Measurements from ENCODE around the gene HJURP.
A peak's percentile ranks its signal among the peaks of the same experiment; 100 is the strongest.

Gene HJURP

GRCh38 chr2:233849607-233850271 is 4.6 kb downstream of the HJURP start:
- no peak for DNase-seq (ENCODE audit: low read depth, low spot score)

GRCh38 chr2:233848276-233848675 is 6.1 kb downstream of the HJURP start:
- DNase-seq (ENCODE audit: low read depth, low spot score): no peak

- DNase-seq (ENCODE audit: low read depth, low spot score): no peak
These were observed 7.0 kb downstream of the HJURP start for GRCh38 chr2:233847248-233847898.

- DNase-seq (ENCODE audit: low read depth, low spot score): peak; percentile 25
These were observed 7.7 kb downstream of the HJURP start for GRCh38 chr2:233846387-233847247.

- DNase-seq (ENCODE audit: low read depth, low spot score): no peak
These were observed 8.9 kb downstream of the HJURP start for GRCh38 chr2:233845301-233846060.

GRCh38 chr2:233844836-233845235 is 9.5 kb downstream of the HJURP start:
- DNase-seq (ENCODE audit: low read depth, low spot score): no peak

- no peak for DNase-seq (ENCODE audit: low read depth, low spot score)
These were observed 10.1 kb downstream of the HJURP start for GRCh38 chr2:233844064-233844807.

- DNase-seq (ENCODE audit: low read depth, low spot score): no peak
These were observed 13.2 kb downstream of the HJURP start for GRCh38 chr2:233841183-233841582.

GRCh38 chr2:233840520-233840919 is 13.8 kb downstream of the HJURP start:
- DNase-seq (ENCODE audit: low read depth, low spot score): no peak

GRCh38 chr2:233839447-233839820 is 14.9 kb downstream of the HJURP start:
- DNase-seq (ENCODE audit: low read depth, low spot score): no peak

- no peak for DNase-seq (ENCODE audit: low read depth, low spot score)
These were observed 15.4 kb downstream of the HJURP start for GRCh38 chr2:233838726-233839446.

GRCh38 chr2:233838251-233838650 is 16.1 kb downstream of the HJURP start:
- no peak for DNase-seq (ENCODE audit: low read depth, low spot score)

- DNase-seq (ENCODE audit: low read depth, low spot score): no peak
These were observed 16.6 kb downstream of the HJURP start for GRCh38 chr2:233837694-233838229.

GRCh38 chr2:233836359-233836758 is 18.0 kb downstream of the HJURP start:
- DNase-seq (ENCODE audit: low read depth, low spot score): no peak

- DNase-seq (ENCODE audit: low read depth, low spot score): no peak
These were observed 18.8 kb downstream of the HJURP start for GRCh38 chr2:233835230-233836186.

- no peak for DNase-seq (ENCODE audit: low read depth, low spot score)
These were observed 21.0 kb downstream of the HJURP start for GRCh38 chr2:233833345-233833744.

- peak; percentile 71 for DNase-seq (ENCODE audit: low read depth, low spot score)
These were observed 21.4 kb downstream of the HJURP start for GRCh38 chr2:233832869-233833311.

GRCh38 chr2:233832414-233832813 is 21.9 kb downstream of the HJURP start:
- no peak for DNase-seq (ENCODE audit: low read depth, low spot score)

- no peak for DNase-seq (ENCODE audit: low read depth, low spot score)
These were observed 22.5 kb downstream of the HJURP start for GRCh38 chr2:233831861-233832260.
